ENCODE results near the gene STK31.
"Not testable (repeated sequence)": the region's sequence is repeated elsewhere in the genome, so short reads cannot be mapped to it uniquely, and the experiment has no call there.

DNA sequence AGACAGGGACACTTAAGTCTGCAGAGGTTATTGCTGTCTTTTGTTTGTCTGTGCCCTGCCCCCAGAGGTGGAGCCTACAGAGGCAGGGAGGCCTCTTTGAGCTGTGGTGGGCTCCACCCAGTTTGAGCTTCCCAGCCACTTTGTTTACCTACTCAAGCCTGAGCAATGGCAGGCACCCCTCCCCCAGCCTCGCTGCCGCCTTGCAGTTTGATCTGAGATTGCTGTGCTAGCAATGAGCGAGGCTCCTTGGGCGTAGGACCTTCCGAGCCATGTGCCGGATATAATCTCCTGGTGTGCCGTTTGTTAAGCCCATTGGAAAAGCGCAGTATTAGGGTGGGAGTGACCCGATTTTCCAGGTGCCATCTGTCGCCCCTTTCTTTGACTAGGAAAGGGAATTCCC, 118.1 kb downstream of the STK31 start:
- TF ChIP-seq, protein P1, sequence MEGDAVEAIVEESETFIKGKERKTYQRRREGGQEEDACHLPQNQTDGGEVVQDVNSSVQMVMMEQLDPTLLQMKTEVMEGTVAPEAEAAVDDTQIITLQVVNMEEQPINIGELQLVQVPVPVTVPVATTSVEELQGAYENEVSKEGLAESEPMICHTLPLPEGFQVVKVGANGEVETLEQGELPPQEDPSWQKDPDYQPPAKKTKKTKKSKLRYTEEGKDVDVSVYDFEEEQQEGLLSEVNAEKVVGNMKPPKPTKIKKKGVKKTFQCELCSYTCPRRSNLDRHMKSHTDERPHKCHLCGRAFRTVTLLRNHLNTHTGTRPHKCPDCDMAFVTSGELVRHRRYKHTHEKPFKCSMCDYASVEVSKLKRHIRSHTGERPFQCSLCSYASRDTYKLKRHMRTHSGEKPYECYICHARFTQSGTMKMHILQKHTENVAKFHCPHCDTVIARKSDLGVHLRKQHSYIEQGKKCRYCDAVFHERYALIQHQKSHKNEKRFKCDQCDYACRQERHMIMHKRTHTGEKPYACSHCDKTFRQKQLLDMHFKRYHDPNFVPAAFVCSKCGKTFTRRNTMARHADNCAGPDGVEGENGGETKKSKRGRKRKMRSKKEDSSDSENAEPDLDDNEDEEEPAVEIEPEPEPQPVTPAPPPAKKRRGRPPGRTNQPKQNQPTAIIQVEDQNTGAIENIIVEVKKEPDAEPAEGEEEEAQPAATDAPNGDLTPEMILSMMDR (IDR thresholded peaks at IDR 0.05) = not testable (repeated sequence)
- TF ChIP-seq EZH2, EZH2phosphoT487 (IDR thresholded peaks at IDR 0.05): not testable (repeated sequence)

Data from neural progenitor cell (in vitro differentiated cells).